Spleen (tissue), 11 donors: ENCODE results near the gene GET4. TPM values are rescaled to one million over a fixed set of nuclear protein-coding genes. Genes with fewer than 3 reads are reported as not detected.
A peak's percentile ranks its signal among the peaks of the same experiment; 100 is the strongest.

Experiments
- DNase-seq: peaks from one replicate; pipeline ENCODE4 v3.0.0-alpha.2; 2020
- H3K27ac ChIP-seq, 8 donors: fragments of 200-600 bp; sonication (generic) in 7 of 8; 1 replicate in 4 of 8; 2 replicates in 4 of 8; pipeline versions ENCODE4 v1.5.0 to v1.8.0; 2016 to 2021; ENCODE audit warnings: inconsistent platforms in 4 of 8, mild to moderate bottlenecking in 4 of 8, moderate library complexity in 1 of 8
- H3K27me3 ChIP-seq, 7 donors: fragments of 200-600 bp; sonication (generic) in 6 of 7; replicated peaks in 1 of 7; 1 replicate in 4 of 7; 2 replicates in 3 of 7; pipeline versions ENCODE4 v1.5.0 to v1.8.0; 2016 to 2021; ENCODE audit warnings: inconsistent platforms in 3 of 7, mild to moderate bottlenecking in 1 of 7
- H3K36me3 ChIP-seq, 6 donors: fragments of 200-600 bp; sonication (generic) in 5 of 6; 1 replicate in 4 of 6; 2 replicates in 2 of 6; pipeline versions ENCODE4 v1.5.0 to v1.8.0; 2016 to 2021; ENCODE audit warnings: inconsistent platforms in 2 of 6
- H3K4me1 ChIP-seq, 6 donors: fragments of 200-600 bp; sonication (generic) in 5 of 6; 1 replicate in 3 of 6; 2 replicates in 3 of 6; pipeline versions ENCODE4 v1.5.0 to v1.8.0; 2016 to 2021; ENCODE audit warnings: inconsistent platforms in 3 of 6
- H3K4me3 ChIP-seq, 8 donors: fragments of 200-600 bp; sonication (generic) in 7 of 8; 1 replicate in 4 of 8; 2 replicates in 4 of 8; pipeline versions ENCODE4 v1.5.0 to v1.8.0; 2016 to 2021; ENCODE audit warnings: inconsistent platforms in 4 of 8, mild to moderate bottlenecking in 4 of 8, moderate library complexity in 2 of 8
- H3K9me3 ChIP-seq, 8 donors: fragments of 200-600 bp; sonication (generic) in 7 of 8; 1 replicate in 4 of 8; 2 replicates in 4 of 8; pipeline versions ENCODE4 v1.5.0 to v1.8.0; 2016 to 2021; ENCODE audit warnings: inconsistent platforms in 4 of 8
- POLR2A ChIP-seq, 3 donors: fragments of 450-650 bp; IDR thresholded peaks; one replicate each; pipeline ENCODE4 v1.5.1; 2017; ENCODE audit warnings: antibody characterized with exemption in 3 of 3, mild to moderate bottlenecking in 1 of 3
- POLR2AphosphoS5 ChIP-seq, 3 donors: sonication (generic); formaldehyde crosslinking; IDR thresholded peaks; one replicate each; pipeline ENCODE4 v1.5.1; 2017; ENCODE audit warnings: antibody characterized with exemption in 3 of 3
- WGBS, 5 donors: extraction: QIAGEN DNeasy Blood & Tissue Kit in 3 of 5; methylation state at CpG; one replicate each; pipeline versions ENCODE4 v1.1.5 to v1.1.7; 2013 to 2018; 5-methylcytosine and 5-hydroxymethylcytosine counted together
- intact Hi-C: fragments of 100-400 bp; cut with DNase I; formaldehyde crosslinking; loops from one replicate; pipeline ENCODE4 v1.15.0; 2023; ENCODE audit warnings: low total_unique reads
- polyA plus RNA-seq, 3 donors: library from polyadenylated mRNA; stranded (reverse); fragments of 200-250 nt; gene quantifications; one replicate each; pipeline ENCODE4 v1.2.1, GENCODE V29; 2013
- total RNA-seq, 7 donors: library from RNA; depleted of rRNA in 3 of 7; stranded (reverse); fragments of >200 nt in 3 of 7; fragmentation: NEBNext Ultra II Directional in 4 of 7; extraction: Animal tissue kit (Norgen Biotek cat#: 25700) in 4 of 7; gene quantifications; one replicate each; pipeline versions ENCODE4 v1.1.0 to v1.2.1, GENCODE V29; 2016 to 2021
- TF ChIP-seq, protein P1 (sequence below), 11 experiments: fragments of 200-600 bp in 7 of 11; fragments of 450-650 bp in 4 of 11; sonication (generic) in 4 of 11; IDR thresholded peaks in 8 of 11; conservative IDR thresholded peaks in 3 of 11; 1 replicate in 7 of 11; 2 replicates in 4 of 11; pipeline versions ENCODE4 v1.4.0 to v1.8.0; 2016 to 2021; ENCODE audit warnings: antibody characterized with exemption in 11 of 11, inconsistent platforms in 4 of 11, mild to moderate bottlenecking in 1 of 11
- donor health status: healthy with polysubstance abuse.
- donor health status: DM: no; HTN: no; CAD: no; lungs with moderate emphysema.
- donor health status: DM: no; HTN: no; CAD: no.
- donor health status: Bipolar disorder and iron deficiency.
- donor health status: healthy.
- donor health status: DM: no; HTN: no; CAD: no.
- donor health status: DM: yes; HTN: yes; CAD: no.

GET4 gene
- total and polyA plus RNA-seq, 10 donors, result 25.4 to 63.0 (median 36.1) TPM

DNA sequence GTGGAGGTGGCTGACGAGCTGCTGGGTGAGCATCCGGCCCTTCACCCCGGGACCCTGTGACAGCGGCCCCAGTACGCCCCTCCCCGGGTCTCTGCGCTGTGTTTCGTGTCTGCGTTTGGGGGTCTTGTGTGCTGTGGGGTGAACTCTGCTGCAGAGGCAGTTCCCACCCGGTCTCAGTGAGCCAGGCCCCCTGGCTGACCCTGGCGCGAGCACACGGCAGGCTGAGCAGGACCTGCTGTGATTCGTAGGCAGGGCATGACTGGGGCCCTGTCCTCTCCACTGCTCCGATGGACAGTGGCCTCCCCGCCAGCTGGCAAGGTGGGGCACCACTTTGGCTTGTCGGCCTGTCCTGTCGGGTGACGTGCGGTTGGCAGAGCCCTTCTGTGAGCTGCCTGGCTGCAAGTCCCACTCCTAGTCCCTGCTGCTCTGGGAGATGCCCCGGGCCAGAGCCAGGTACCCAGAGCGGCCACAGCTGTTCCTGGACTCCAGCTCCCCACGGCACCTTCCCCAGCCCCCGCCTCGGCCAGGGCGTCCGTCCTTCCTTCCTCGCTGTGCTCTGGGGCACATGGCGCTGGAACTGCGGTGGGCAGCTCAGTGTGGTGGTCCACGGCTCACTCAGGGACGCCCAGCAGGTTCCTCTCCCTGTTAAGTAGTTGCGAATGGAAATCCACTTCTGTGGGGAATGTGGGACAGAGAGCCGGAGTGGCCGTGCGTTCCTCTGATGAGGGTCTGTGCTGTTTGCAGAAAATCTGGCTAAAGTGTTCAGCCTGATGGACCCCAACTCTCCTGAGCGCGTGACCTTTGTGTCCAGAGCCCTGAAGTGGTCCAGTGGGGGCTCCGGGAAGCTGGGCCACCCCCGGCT lies 10.5 kb downstream of the GET4 start:
- H3K9me3 ChIP-seq, result no peaks in the 10 kb centered on the region
- no peak overlapping the region for H3K27ac ChIP-seq
- intact Hi-C loops, result no loop called here
- H3K36me3 ChIP-seq, result peaks cover 3 to 75% (median 49%) of the 10 kb centered on the region in 6 donors
- H3K4me1 ChIP-seq, result peaks cover 4 to 51% (median 31%) of the 10 kb centered on the region in 6 donors
- no peak overlapping the region for H3K4me3 ChIP-seq
- no peaks in the 10 kb centered on the region for H3K27me3 ChIP-seq
- peak; percentile 71 for DNase-seq
- TF ChIP-seq POLR2AphosphoS5 (IDR thresholded peaks at IDR 0.05) (peak in 1 of 3 donors; percentile 12), POLR2A (IDR thresholded peaks at IDR 0.05) (no peak)
- TF ChIP-seq, protein P1, sequence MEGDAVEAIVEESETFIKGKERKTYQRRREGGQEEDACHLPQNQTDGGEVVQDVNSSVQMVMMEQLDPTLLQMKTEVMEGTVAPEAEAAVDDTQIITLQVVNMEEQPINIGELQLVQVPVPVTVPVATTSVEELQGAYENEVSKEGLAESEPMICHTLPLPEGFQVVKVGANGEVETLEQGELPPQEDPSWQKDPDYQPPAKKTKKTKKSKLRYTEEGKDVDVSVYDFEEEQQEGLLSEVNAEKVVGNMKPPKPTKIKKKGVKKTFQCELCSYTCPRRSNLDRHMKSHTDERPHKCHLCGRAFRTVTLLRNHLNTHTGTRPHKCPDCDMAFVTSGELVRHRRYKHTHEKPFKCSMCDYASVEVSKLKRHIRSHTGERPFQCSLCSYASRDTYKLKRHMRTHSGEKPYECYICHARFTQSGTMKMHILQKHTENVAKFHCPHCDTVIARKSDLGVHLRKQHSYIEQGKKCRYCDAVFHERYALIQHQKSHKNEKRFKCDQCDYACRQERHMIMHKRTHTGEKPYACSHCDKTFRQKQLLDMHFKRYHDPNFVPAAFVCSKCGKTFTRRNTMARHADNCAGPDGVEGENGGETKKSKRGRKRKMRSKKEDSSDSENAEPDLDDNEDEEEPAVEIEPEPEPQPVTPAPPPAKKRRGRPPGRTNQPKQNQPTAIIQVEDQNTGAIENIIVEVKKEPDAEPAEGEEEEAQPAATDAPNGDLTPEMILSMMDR (IDR thresholded peaks at IDR 0.05 in 8 of 11, conservative IDR thresholded peaks at IDR 0.05 in 3 of 11), result no peak
- WGBS, 5 donors, result 93 to 97% (median 96%) methylated on average over 30 to 40 of the region's 40 CpGs

DNA sequence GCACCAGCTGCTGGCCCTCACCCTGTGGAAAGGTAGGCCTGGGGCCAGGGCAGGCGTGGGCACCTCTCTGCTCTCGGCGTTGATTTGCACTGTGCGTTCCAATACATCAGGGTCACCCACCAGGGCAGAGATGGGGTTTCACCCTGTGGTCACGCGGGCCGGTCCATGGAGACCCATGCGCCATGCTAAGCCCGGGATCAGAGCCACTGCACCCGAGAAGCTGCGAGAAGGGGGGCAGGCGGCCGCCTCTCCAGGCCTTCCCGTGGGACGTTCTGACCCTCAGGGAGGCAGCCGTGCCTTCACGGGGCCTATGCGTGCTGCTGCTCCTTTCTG lies 11.1 kb downstream of the GET4 start:
- DNase-seq, result peak; percentile 66
- Histone ChIP-seq H3K36me3 (peaks cover 3 to 75% (median 54%) of the 10 kb centered on the region in 6 donors), H3K27ac (no peak overlapping the region), H3K9me3 (no peaks in the 10 kb centered on the region), H3K27me3 (no peaks in the 10 kb centered on the region), H3K4me3 (no peak overlapping the region), H3K4me1 (peaks cover 4 to 45% (median 29%) of the 10 kb centered on the region in 6 donors)
- intact Hi-C loops, result no loop called here
- WGBS, 5 donors, result 92 to 98% (median 96%) methylated on average over 5 to 18 of the region's 18 CpGs
- no peak for TF ChIP-seq POLR2AphosphoS5 (IDR thresholded peaks at IDR 0.05)
- TF ChIP-seq POLR2A (IDR thresholded peaks at IDR 0.05), result no peak
- TF ChIP-seq, protein P1 (IDR thresholded peaks at IDR 0.05 in 8 of 11, conservative IDR thresholded peaks at IDR 0.05 in 3 of 11), result no peak

DNA sequence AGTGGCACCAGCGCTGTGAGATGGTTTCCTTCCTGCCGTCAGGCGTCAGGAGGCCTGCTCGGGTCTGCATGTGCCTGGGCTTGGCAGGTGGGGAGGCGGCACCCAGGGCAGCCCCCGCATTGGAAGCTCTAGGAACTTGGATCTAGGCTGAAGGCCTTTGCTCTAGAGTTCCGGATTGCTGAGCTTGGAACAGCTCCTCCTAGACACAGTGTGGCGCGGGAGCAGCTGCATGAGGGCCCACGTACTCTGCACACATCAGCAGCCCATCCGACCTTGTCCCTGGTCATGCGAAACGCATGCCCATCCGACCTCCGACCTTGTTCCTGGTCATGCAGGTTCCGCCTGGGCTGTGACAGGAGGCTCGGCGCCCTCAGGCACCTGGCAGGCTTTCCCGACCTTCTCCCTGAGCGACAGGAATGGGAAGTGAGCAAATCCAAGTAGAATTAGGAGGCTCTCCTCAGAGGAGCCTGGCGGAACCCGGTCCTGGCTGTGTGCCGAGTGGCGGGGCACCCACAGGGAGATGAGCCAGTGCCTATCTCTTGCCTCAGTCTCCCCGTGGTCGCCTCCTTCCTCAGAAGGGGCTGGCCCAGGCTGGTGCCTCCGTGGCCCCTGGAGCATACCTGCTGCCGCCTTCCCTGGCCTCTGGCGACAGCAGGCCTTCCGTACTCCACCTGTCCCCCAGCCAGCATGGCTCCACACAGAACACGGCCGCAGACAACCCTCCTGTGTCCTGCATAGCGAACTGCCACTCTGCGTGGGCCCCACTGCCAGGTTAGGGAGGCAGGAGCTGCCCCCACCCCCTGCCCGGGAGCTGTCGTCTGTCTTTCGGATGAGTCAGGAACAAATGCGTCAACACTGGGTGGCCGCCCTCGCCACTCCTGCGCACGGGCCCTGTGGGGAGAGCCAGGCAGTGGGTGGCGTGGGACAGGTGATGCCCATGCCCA lies 12.0 kb downstream of the GET4 start:
- DNase-seq, result peak; percentile 63

More for the DNA sequence above, 12.0 kb downstream of the GET4 start:
- Histone ChIP-seq H3K27ac (no peak overlapping the region), H3K4me1 (peaks cover 3 to 36% (median 22%) of the 10 kb centered on the region in 6 donors), H3K36me3 (peaks cover 3 to 77% (median 54%) of the 10 kb centered on the region in 6 donors), H3K4me3 (no peak overlapping the region), H3K27me3 (no peaks in the 10 kb centered on the region), H3K9me3 (no peaks in the 10 kb centered on the region)
- peak; percentile 12 to 22 (median 20) for TF ChIP-seq POLR2AphosphoS5 (IDR thresholded peaks at IDR 0.05)
- TF ChIP-seq, protein P1 (IDR thresholded peaks at IDR 0.05 in 8 of 11, conservative IDR thresholded peaks at IDR 0.05 in 3 of 11), result no peak
- no peak for TF ChIP-seq POLR2A (IDR thresholded peaks at IDR 0.05)
- intact Hi-C loops, result no loop called here
- WGBS, 5 donors, result 89 to 94% (median 91%) methylated on average over 35 to 43 of the region's 43 CpGs
